ENCODE results near the gene DHX30. TPM values are rescaled to one million over a fixed set of nuclear protein-coding genes. Genes with fewer than 3 reads are reported as not detected.

The DHX30 gene, protein sequence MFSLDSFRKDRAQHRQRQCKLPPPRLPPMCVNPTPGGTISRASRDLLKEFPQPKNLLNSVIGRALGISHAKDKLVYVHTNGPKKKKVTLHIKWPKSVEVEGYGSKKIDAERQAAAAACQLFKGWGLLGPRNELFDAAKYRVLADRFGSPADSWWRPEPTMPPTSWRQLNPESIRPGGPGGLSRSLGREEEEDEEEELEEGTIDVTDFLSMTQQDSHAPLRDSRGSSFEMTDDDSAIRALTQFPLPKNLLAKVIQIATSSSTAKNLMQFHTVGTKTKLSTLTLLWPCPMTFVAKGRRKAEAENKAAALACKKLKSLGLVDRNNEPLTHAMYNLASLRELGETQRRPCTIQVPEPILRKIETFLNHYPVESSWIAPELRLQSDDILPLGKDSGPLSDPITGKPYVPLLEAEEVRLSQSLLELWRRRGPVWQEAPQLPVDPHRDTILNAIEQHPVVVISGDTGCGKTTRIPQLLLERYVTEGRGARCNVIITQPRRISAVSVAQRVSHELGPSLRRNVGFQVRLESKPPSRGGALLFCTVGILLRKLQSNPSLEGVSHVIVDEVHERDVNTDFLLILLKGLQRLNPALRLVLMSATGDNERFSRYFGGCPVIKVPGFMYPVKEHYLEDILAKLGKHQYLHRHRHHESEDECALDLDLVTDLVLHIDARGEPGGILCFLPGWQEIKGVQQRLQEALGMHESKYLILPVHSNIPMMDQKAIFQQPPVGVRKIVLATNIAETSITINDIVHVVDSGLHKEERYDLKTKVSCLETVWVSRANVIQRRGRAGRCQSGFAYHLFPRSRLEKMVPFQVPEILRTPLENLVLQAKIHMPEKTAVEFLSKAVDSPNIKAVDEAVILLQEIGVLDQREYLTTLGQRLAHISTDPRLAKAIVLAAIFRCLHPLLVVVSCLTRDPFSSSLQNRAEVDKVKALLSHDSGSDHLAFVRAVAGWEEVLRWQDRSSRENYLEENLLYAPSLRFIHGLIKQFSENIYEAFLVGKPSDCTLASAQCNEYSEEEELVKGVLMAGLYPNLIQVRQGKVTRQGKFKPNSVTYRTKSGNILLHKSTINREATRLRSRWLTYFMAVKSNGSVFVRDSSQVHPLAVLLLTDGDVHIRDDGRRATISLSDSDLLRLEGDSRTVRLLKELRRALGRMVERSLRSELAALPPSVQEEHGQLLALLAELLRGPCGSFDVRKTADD
- total RNA-seq = 69.4 and 75.0 TPM in 2 replicates

GRCh38 chr3:47802734-47803479 is at the start of gene DHX30:
Gene DHX30 (plus strand): TSS chr3:47803138. CDS start chr3:47810684, 7,546 bp downstream.

GRCh38 chr3:47781685-47782445 is 21.1 kb upstream of the DHX30 start, which contains the start of gene SMARCC1:
Gene SMARCC1 (minus strand): TSS chr3:47781893. CDS start chr3:47781797, 96 bp downstream.

Other genes starting within 250 kb of the DHX30 start
- not detected in 2 replicates for gene CSPG5, start 224.3 kb upstream of the DHX30 start, total RNA-seq
- gene SMARCC1, start 21.2 kb upstream of the DHX30 start, total RNA-seq = 38.0 and 52.8 TPM in 2 replicates
- gene MAP4, start 213.3 kb downstream of the DHX30 start, total RNA-seq = 92.9 and 124 TPM in 2 replicates